ENCODE data around the gene KRT33B.
"Not testable (repeated sequence)": the region's sequence is repeated elsewhere in the genome, so short reads cannot be mapped to it uniquely, and the experiment has no call there.

The KRT33B gene

GRCh38 chr17:41402161-41402560 is 32.5 kb upstream of the KRT33B start:
- H3K9me3 Mint-ChIP-seq: no peaks in the 10 kb centered on the region
- H3K4me3 Mint-ChIP-seq: no peak overlapping the region
- peaks cover 4% of the 10 kb centered on the region for H3K36me3 Mint-ChIP-seq (ENCODE audit: low read depth)
- H3K4me1 Mint-ChIP-seq (ENCODE audit: low read depth): peaks cover 33% of the 10 kb centered on the region
- H3K27me3 Mint-ChIP-seq: peaks cover 11% of the 10 kb centered on the region
- H3K27ac Mint-ChIP-seq: peak overlapping the region; percentile 83

GRCh38 chr17:41396996-41397660 is 27.5 kb upstream of the KRT33B start, which contains the start of gene KRT31:
Gene KRT31 (minus strand): TSS chr17:41397608. CDS start chr17:41397539, 69 bp downstream.
- no peak within 1 kb of the TSS for H3K4me3 Mint-ChIP-seq
- H3K27me3 Mint-ChIP-seq: peaks cover 11% of the 10 kb centered on the region
- no peak within 1 kb of the TSS for H3K27ac Mint-ChIP-seq
- no peaks in the 10 kb centered on the region for H3K9me3 Mint-ChIP-seq
- H3K4me1 Mint-ChIP-seq (ENCODE audit: low read depth): peaks cover 2% of the 10 kb centered on the region
- peaks cover 4% of the 10 kb centered on the region for H3K36me3 Mint-ChIP-seq (ENCODE audit: low read depth)

GRCh38 chr17:41396340-41396739 is 26.7 kb upstream of the KRT33B start:
- H3K27ac Mint-ChIP-seq: no peak overlapping the region
- no peaks in the 10 kb centered on the region for H3K9me3 Mint-ChIP-seq

GRCh38 chr17:41395611-41396010 is 26.0 kb upstream of the KRT33B start:
- Mint-ChIP-seq H3K4me1 (ENCODE audit: low read depth) (no peaks in the 10 kb centered on the region), H3K9me3 (no peaks in the 10 kb centered on the region), H3K27me3 (peaks cover 7% of the 10 kb centered on the region), H3K36me3 (ENCODE audit: low read depth) (peaks cover 4% of the 10 kb centered on the region), H3K4me3 (no peak overlapping the region), H3K27ac (no peak overlapping the region)

More at GRCh38 chr17:41396340-41396739, 26.7 kb upstream of the KRT33B start:
- Mint-ChIP-seq H3K4me3 (no peak overlapping the region), H3K4me1 (ENCODE audit: low read depth) (no peaks in the 10 kb centered on the region), H3K36me3 (ENCODE audit: low read depth) (peaks cover 4% of the 10 kb centered on the region), H3K27me3 (peaks cover 11% of the 10 kb centered on the region)

GRCh38 chr17:41395044-41395443 is 25.4 kb upstream of the KRT33B start:
- not testable (repeated sequence) for H3K4me1 Mint-ChIP-seq (ENCODE audit: low read depth); H3K4me3 Mint-ChIP-seq; H3K9me3 Mint-ChIP-seq; H3K36me3 Mint-ChIP-seq (ENCODE audit: low read depth); H3K27ac Mint-ChIP-seq; H3K27me3 Mint-ChIP-seq

- H3K36me3 Mint-ChIP-seq (ENCODE audit: low read depth): no peaks in the 10 kb centered on the region
- no peaks in the 10 kb centered on the region for H3K9me3 Mint-ChIP-seq
- no peak overlapping the region for H3K4me3 Mint-ChIP-seq
Measured at GRCh38 chr17:41394254-41394996, 24.8 kb upstream of the KRT33B start.

GRCh38 chr17:41393826-41394225 is 24.2 kb upstream of the KRT33B start:
- Mint-ChIP-seq H3K4me1 (ENCODE audit: low read depth) (no peaks in the 10 kb centered on the region), H3K27ac (no peak overlapping the region), H3K9me3 (no peaks in the 10 kb centered on the region), H3K27me3 (peaks cover 8% of the 10 kb centered on the region), H3K4me3 (no peak overlapping the region), H3K36me3 (ENCODE audit: low read depth) (no peaks in the 10 kb centered on the region)

More at GRCh38 chr17:41394254-41394996, 24.8 kb upstream of the KRT33B start:
- Mint-ChIP-seq H3K27ac (no peak overlapping the region), H3K27me3 (peaks cover 4% of the 10 kb centered on the region), H3K4me1 (ENCODE audit: low read depth) (no peaks in the 10 kb centered on the region)

GRCh38 chr17:41393294-41393693 is 23.7 kb upstream of the KRT33B start:
- no peaks in the 10 kb centered on the region for H3K4me1 Mint-ChIP-seq (ENCODE audit: low read depth)
- no peak overlapping the region for H3K4me3 Mint-ChIP-seq
- H3K9me3 Mint-ChIP-seq: no peaks in the 10 kb centered on the region
- H3K27me3 Mint-ChIP-seq: peaks cover 8% of the 10 kb centered on the region
- H3K27ac Mint-ChIP-seq: no peak overlapping the region
- H3K36me3 Mint-ChIP-seq (ENCODE audit: low read depth): no peaks in the 10 kb centered on the region

GRCh38 chr17:41392278-41392677 is 22.7 kb upstream of the KRT33B start:
- H3K36me3 Mint-ChIP-seq (ENCODE audit: low read depth): no peaks in the 10 kb centered on the region
- H3K4me1 Mint-ChIP-seq (ENCODE audit: low read depth): no peaks in the 10 kb centered on the region
- peaks cover 8% of the 10 kb centered on the region for H3K27me3 Mint-ChIP-seq
- no peaks in the 10 kb centered on the region for H3K9me3 Mint-ChIP-seq
- H3K4me3 Mint-ChIP-seq: no peak overlapping the region
- H3K27ac Mint-ChIP-seq: no peak overlapping the region

GRCh38 chr17:41391535-41391934 is 21.9 kb upstream of the KRT33B start:
- peaks cover 3% of the 10 kb centered on the region for H3K9me3 Mint-ChIP-seq
- no peak overlapping the region for H3K27ac Mint-ChIP-seq
- no peaks in the 10 kb centered on the region for H3K4me1 Mint-ChIP-seq (ENCODE audit: low read depth)
- H3K36me3 Mint-ChIP-seq (ENCODE audit: low read depth): peaks cover 3% of the 10 kb centered on the region
- no peak overlapping the region for H3K4me3 Mint-ChIP-seq
- peaks cover 8% of the 10 kb centered on the region for H3K27me3 Mint-ChIP-seq

GRCh38 chr17:41390411-41390938 is 20.9 kb upstream of the KRT33B start:
- peaks cover 7% of the 10 kb centered on the region for H3K36me3 Mint-ChIP-seq (ENCODE audit: low read depth)
- H3K27me3 Mint-ChIP-seq: peaks cover 8% of the 10 kb centered on the region
- peaks cover 7% of the 10 kb centered on the region for H3K9me3 Mint-ChIP-seq
- H3K4me3 Mint-ChIP-seq: no peak overlapping the region
- no peaks in the 10 kb centered on the region for H3K4me1 Mint-ChIP-seq (ENCODE audit: low read depth)
- H3K27ac Mint-ChIP-seq: no peak overlapping the region

- H3K9me3 Mint-ChIP-seq: peaks cover 7% of the 10 kb centered on the region
- no peaks in the 10 kb centered on the region for H3K4me1 Mint-ChIP-seq (ENCODE audit: low read depth)
- H3K27ac Mint-ChIP-seq: no peak overlapping the region
- H3K36me3 Mint-ChIP-seq (ENCODE audit: low read depth): peaks cover 7% of the 10 kb centered on the region
- no peak overlapping the region for H3K4me3 Mint-ChIP-seq
- H3K27me3 Mint-ChIP-seq: peaks cover 8% of the 10 kb centered on the region
Measured at GRCh38 chr17:41387670-41388069, 18.1 kb upstream of the KRT33B start.

- peaks cover 7% of the 10 kb centered on the region for H3K36me3 Mint-ChIP-seq (ENCODE audit: low read depth)
- H3K27me3 Mint-ChIP-seq: peaks cover 8% of the 10 kb centered on the region
- no peak overlapping the region for H3K27ac Mint-ChIP-seq
- peaks cover 7% of the 10 kb centered on the region for H3K9me3 Mint-ChIP-seq
- no peaks in the 10 kb centered on the region for H3K4me1 Mint-ChIP-seq (ENCODE audit: low read depth)
- H3K4me3 Mint-ChIP-seq: no peak overlapping the region
Measured at GRCh38 chr17:41386227-41386626, 16.6 kb upstream of the KRT33B start.

- Mint-ChIP-seq H3K27ac (no peak overlapping the region), H3K36me3 (ENCODE audit: low read depth) (peaks cover 7% of the 10 kb centered on the region), H3K27me3 (no peaks in the 10 kb centered on the region), H3K4me3 (no peak overlapping the region), H3K4me1 (ENCODE audit: low read depth) (peaks cover under 1% of the 10 kb centered on the region), H3K9me3 (peaks cover 7% of the 10 kb centered on the region)
Measured at GRCh38 chr17:41383690-41384089, 14.1 kb upstream of the KRT33B start.

- H3K9me3 Mint-ChIP-seq: peaks cover 7% of the 10 kb centered on the region
- peaks cover 10% of the 10 kb centered on the region for H3K4me1 Mint-ChIP-seq (ENCODE audit: low read depth)
- H3K27ac Mint-ChIP-seq: no peak overlapping the region
- H3K36me3 Mint-ChIP-seq (ENCODE audit: low read depth): peaks cover 7% of the 10 kb centered on the region
- H3K27me3 Mint-ChIP-seq: no peaks in the 10 kb centered on the region
- no peak overlapping the region for H3K4me3 Mint-ChIP-seq
Measured at GRCh38 chr17:41382394-41382793, 12.8 kb upstream of the KRT33B start.
